Uterus (tissue), 2 donors: ENCODE measurements around the gene SEC16A.

Experiments
- POLR2A ChIP-seq, 2 donors: fragments of 450-650 bp; IDR thresholded peaks; one replicate each; pipeline ENCODE4 v1.6.1; 2016; ENCODE audit warnings: antibody characterized with exemption in 2 of 2, mild to moderate bottlenecking in 1 of 2, moderate library complexity in 1 of 2
- TF ChIP-seq, protein P1 (sequence below), 4 experiments: fragments of 200-600 bp in 2 of 4; fragments of 450-650 bp in 2 of 4; sonication (generic) in 2 of 4; IDR thresholded peaks; one replicate each; pipeline ENCODE4 v1.5.1; 2016 to 2019; ENCODE audit warnings: antibody characterized with exemption in 4 of 4, mild to moderate bottlenecking in 2 of 4, moderate library complexity in 1 of 4

GRCh38 chr9:136429075-136429628, 53.7 kb downstream of the SEC16A start:
- TF ChIP-seq, protein P1, sequence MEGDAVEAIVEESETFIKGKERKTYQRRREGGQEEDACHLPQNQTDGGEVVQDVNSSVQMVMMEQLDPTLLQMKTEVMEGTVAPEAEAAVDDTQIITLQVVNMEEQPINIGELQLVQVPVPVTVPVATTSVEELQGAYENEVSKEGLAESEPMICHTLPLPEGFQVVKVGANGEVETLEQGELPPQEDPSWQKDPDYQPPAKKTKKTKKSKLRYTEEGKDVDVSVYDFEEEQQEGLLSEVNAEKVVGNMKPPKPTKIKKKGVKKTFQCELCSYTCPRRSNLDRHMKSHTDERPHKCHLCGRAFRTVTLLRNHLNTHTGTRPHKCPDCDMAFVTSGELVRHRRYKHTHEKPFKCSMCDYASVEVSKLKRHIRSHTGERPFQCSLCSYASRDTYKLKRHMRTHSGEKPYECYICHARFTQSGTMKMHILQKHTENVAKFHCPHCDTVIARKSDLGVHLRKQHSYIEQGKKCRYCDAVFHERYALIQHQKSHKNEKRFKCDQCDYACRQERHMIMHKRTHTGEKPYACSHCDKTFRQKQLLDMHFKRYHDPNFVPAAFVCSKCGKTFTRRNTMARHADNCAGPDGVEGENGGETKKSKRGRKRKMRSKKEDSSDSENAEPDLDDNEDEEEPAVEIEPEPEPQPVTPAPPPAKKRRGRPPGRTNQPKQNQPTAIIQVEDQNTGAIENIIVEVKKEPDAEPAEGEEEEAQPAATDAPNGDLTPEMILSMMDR (IDR thresholded peaks at IDR 0.05): no peak
- no peak for TF ChIP-seq POLR2A (IDR thresholded peaks at IDR 0.05)
